HUES64 (cell line): ENCODE measurements around the gene ZNF19.

ENCODE experiments used
- H3K27ac ChIP-seq: 2 replicates; pipeline ENCODE4 v1.7.0; 2013; ENCODE audit warnings: low read depth, low read length, inconsistent platforms
- H3K27me3 ChIP-seq: 2 replicates; pipeline ENCODE4 v1.6.1; 2013; ENCODE audit warnings: mild to moderate bottlenecking, low read length; ENCODE audit not compliant: insufficient read depth
- H3K36me3 ChIP-seq: 2 replicates; pipeline ENCODE4 v1.6.1; 2013; ENCODE audit warnings: mild to moderate bottlenecking, low read length; ENCODE audit not compliant: insufficient read depth
- H3K4me1 ChIP-seq: 2 replicates; pipeline ENCODE4 v1.6.1; 2013; ENCODE audit warnings: mild to moderate bottlenecking, low read length, moderate library complexity; ENCODE audit not compliant: insufficient read depth
- H3K4me3 ChIP-seq: 2 replicates; pipeline ENCODE4 v1.5.1; 2013; ENCODE audit warnings: mild to moderate bottlenecking, low read length, moderate library complexity
- H3K9ac ChIP-seq: 2 replicates; pipeline ENCODE4 v1.6.1; 2013; ENCODE audit warnings: mild to moderate bottlenecking, low read depth, low read length
- H3K9me3 ChIP-seq: 2 replicates; pipeline ENCODE4 v1.6.1; 2013; ENCODE audit warnings: low read depth, low read length; ENCODE audit not compliant: insufficient read depth
- WGBS: fragments of 150-250, 120-280 bp; methylation state at CpG from one replicate; pipeline ENCODE4 v1.1.7; 2013; ENCODE audit warnings: missing lambda C conversion rate; 5-methylcytosine and 5-hydroxymethylcytosine counted together

The ZNF19 gene

DNA sequence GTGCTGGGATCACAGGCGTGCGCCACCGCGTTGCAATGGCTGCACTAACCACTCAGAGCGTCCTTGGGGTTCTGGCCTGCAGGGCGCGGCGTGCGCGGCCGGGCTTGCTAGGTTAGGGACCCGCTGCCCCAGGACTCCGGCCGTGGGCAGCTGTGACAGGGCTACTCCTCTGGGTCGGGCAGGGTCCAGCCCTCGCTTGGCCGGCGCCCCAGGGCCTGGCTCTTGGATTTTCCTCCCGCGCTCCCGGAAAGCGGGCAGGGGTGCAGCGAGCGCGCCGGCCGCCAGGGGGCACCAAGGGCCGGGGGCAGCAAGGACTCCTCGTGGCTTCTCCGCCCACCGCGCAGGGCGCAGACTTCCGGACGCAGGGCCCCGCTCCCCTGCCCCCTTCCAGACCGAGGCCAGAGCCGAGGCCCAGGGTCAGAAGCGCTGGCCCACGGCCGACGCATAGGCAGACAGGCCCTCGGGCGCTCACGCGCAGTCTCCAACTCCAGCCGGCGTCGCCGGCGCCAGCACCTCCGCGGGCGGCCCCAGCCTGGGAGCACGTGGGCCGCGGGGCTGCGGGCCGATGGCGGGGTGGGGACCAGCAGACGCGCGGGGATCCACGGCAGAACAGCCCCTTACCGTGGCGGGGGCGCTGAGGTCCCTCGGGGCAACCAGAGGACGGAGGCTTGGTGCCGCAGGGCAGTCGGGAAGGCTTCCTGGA, 47.6 kb downstream of the ZNF19 start:
- no peaks in the 10 kb centered on the region for H3K27me3 ChIP-seq
- no peaks in the 10 kb centered on the region for H3K4me1 ChIP-seq
- 95% methylated on average over 71 of the region's 71 CpGs for WGBS
- H3K9ac ChIP-seq = no peak overlapping the region
- no peak overlapping the region for H3K4me3 ChIP-seq
- no peaks in the 10 kb centered on the region for H3K36me3 ChIP-seq
- peaks cover 2% of the 10 kb centered on the region for H3K9me3 ChIP-seq
- no peak overlapping the region for H3K27ac ChIP-seq

DNA sequence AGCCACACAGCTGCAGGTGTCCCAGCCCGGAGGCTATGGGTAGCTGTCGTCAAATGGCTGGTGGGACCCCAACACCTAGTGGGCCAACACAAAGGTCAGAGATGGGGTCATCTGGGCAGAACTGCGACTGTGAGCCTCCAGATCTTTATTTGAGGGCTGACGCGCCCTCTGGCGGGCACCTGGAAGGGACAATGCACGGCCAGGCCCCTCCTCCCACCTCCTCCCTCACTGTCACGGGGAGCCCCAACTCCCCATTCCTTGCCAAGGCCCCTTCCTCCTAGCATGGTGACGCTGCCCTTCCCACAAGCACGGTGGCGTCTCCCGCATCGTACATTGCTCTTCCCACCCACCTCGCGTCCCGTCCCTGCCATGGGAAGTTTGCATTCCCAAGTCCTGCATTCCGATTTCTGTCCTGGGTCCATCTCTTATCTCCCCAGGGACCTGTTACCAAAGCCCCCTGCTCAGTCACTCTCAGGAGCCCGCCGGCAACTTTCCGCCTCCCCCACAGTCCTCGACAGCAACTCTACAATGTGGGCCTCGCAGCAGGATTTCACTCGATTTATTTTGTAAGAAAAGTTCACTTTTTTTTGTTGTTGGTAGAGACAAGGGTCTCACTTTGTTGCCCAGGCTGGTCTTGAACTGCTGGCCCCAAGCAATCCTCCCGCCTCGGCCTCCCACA, 48.3 kb downstream of the ZNF19 start:
- no peaks in the 10 kb centered on the region for H3K9me3 ChIP-seq
- H3K4me3 ChIP-seq = no peak overlapping the region
- no peak overlapping the region for H3K27ac ChIP-seq
- WGBS = 70% methylated on average over 25 of the region's 25 CpGs
- no peaks in the 10 kb centered on the region for H3K4me1 ChIP-seq
- H3K9ac ChIP-seq = no peak overlapping the region
- H3K27me3 ChIP-seq = no peaks in the 10 kb centered on the region
- H3K36me3 ChIP-seq = no peaks in the 10 kb centered on the region

DNA sequence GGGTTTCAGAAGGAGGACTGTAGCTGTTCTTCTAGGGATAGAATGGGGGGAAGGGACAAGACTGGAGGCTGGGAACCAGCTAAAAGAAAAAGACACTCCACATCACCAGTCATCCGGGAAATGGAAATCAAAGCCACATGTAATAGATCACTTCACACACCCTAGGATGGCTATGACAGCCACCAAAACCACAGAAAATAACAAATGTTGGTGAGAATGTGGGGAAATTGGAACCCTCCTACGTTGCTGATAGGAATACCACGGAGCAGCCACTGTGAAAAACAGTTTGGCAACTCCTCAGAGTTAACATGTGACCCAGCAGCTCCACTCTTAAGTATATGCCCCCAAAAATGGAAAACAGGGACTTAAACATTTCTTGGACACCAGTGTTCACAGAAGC, 49.6 kb downstream of the ZNF19 start:
- H3K36me3 ChIP-seq = no peaks in the 10 kb centered on the region
- H3K27me3 ChIP-seq = no peaks in the 10 kb centered on the region
- H3K27ac ChIP-seq = no peak overlapping the region
- 47% methylated on average over 3 of the region's 3 CpGs for WGBS
- no peaks in the 10 kb centered on the region for H3K9me3 ChIP-seq
- H3K4me1 ChIP-seq = no peaks in the 10 kb centered on the region
- no peak overlapping the region for H3K4me3 ChIP-seq
- no peak overlapping the region for H3K9ac ChIP-seq

DNA sequence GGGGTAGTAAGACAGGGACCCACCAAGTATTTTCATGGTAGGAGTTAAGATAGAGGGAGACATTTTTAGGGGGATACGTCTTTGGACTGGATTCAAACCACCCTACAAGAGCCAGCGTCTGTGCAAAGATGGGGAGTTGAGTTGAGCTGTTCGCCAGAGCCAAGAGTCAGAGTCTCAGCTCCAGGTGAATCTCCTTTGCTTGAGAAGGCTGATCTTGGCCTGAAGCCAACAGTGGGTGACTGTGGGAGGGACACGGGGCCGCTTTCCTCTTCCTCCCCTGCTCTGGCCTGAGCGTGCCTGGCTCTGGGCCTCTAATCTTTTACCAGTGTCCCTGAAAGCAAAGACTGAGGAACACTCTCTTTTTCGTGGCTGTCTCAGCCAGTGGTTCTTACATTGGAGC, 52.7 kb downstream of the ZNF19 start:
- no peaks in the 10 kb centered on the region for H3K4me1 ChIP-seq
- H3K36me3 ChIP-seq = no peaks in the 10 kb centered on the region
- no peak overlapping the region for H3K4me3 ChIP-seq
- WGBS = 82% methylated on average over 7 of the region's 7 CpGs
- no peak overlapping the region for H3K9ac ChIP-seq
- H3K27me3 ChIP-seq = no peaks in the 10 kb centered on the region
- no peaks in the 10 kb centered on the region for H3K9me3 ChIP-seq
- no peak overlapping the region for H3K27ac ChIP-seq

DNA sequence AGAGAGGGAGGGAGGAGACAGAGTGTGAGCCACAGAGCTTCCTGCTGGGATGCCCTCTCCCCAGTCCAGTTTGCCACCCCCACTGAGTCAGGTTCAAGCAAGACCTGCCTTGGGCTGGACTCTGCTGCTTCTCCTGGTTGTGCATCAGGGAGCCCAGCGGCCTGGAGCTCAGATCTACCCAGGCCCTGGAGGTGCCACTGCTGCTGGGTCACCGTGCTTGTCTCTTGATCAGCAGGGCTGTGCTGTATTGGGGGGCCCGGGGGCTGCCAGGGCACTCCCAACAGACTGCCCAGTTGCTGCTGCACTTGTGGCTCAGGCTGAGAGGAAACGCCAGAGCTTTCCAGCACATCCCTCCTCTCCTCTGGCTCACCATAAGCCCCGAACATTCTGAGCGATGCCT, 56.2 kb downstream of the ZNF19 start:
- Histone ChIP-seq H3K9me3 (no peaks in the 10 kb centered on the region), H3K4me1 (no peaks in the 10 kb centered on the region), H3K27me3 (peaks cover 13% of the 10 kb centered on the region; the same call in 1 of the 2 replicates), H3K36me3 (no peaks in the 10 kb centered on the region), H3K9ac (no peak overlapping the region), H3K27ac (no peak overlapping the region), H3K4me3 (no peak overlapping the region)
- 86% methylated on average over 6 of the region's 6 CpGs for WGBS

DNA sequence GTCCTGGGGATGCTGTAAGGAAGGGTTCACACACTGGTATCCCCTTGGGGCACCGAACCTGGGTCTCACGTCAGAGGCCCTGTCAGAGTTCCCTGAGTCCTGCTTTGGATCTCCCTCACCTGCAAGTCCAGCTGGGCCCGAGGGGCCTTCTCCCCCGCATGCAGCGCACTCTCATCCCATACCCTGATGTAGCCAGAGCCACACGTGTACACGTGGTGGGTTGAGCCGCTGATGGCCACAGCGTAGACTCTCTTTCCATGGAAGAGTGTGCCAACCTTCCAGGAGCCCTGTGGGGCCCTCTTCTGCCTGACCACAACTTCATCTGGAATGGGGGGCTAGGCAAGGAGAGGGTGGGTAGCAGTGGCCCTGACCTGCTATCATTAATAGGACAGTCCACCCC, 57.1 kb downstream of the ZNF19 start:
- WGBS = 95% methylated on average over 9 of the region's 9 CpGs
- H3K4me1 ChIP-seq = no peaks in the 10 kb centered on the region
- H3K27ac ChIP-seq = no peak overlapping the region

DNA sequence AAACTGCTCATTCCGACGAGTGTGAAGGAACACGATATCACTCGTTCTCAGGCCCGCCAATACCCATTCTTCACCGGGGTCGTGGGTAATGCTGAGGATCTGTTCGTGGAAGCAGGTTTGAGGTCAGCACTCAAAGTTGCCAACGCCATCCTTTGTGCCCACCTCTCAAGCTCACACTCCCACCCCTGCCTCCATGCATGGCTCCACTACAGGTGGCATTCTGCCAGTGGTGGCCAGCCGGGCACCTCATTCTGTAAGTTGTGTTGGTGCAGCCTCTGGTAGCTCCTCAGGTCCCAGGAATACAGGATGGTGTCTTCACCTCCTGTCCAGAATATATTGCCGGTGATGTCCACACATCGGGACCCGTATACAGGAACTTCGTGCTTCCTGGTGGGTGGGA, 57.9 kb downstream of the ZNF19 start:
- H3K9me3 ChIP-seq = no peaks in the 10 kb centered on the region
- H3K4me3 ChIP-seq = no peak overlapping the region
- H3K4me1 ChIP-seq = no peaks in the 10 kb centered on the region
- H3K9ac ChIP-seq = no peak overlapping the region
- H3K27ac ChIP-seq = no peak overlapping the region
- 90% methylated on average over 14 of the region's 14 CpGs for WGBS
- peaks cover 13% of the 10 kb centered on the region; the same call in 1 of the 2 replicates for H3K27me3 ChIP-seq
- H3K36me3 ChIP-seq = no peaks in the 10 kb centered on the region

More for the DNA sequence above, 57.1 kb downstream of the ZNF19 start:
- Histone ChIP-seq H3K36me3 (no peaks in the 10 kb centered on the region), H3K9ac (no peak overlapping the region), H3K9me3 (no peaks in the 10 kb centered on the region), H3K27me3 (peaks cover 13% of the 10 kb centered on the region; the same call in 1 of the 2 replicates), H3K4me3 (no peak overlapping the region)

DNA sequence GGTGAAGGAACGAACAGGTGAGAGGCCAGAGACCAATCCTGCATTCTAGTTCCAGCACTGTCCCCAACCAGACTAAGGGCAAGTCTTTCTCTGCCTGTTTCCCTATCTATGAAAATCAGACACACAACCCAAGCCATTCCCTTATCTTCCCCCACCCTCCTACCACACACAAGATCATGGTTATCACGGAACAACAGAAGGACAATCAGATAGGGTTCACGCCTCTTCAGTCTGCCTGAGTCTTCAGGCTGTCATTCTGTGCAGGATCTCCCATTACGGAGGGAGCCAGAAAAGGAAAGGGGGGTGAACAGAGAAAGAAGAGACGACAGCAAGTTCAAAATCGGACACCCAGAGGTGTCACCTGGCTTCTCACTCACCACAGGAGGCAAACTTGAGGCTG, 58.4 kb downstream of the ZNF19 start:
- 75% methylated on average over 6 of the region's 6 CpGs for WGBS
- no peak overlapping the region for H3K27ac ChIP-seq
- no peaks in the 10 kb centered on the region for H3K9me3 ChIP-seq
- H3K27me3 ChIP-seq = peaks cover 14% of the 10 kb centered on the region; the same call in 1 of the 2 replicates
- H3K4me1 ChIP-seq = no peaks in the 10 kb centered on the region
- H3K36me3 ChIP-seq = no peaks in the 10 kb centered on the region
- no peak overlapping the region for H3K4me3 ChIP-seq
- no peak overlapping the region for H3K9ac ChIP-seq

DNA sequence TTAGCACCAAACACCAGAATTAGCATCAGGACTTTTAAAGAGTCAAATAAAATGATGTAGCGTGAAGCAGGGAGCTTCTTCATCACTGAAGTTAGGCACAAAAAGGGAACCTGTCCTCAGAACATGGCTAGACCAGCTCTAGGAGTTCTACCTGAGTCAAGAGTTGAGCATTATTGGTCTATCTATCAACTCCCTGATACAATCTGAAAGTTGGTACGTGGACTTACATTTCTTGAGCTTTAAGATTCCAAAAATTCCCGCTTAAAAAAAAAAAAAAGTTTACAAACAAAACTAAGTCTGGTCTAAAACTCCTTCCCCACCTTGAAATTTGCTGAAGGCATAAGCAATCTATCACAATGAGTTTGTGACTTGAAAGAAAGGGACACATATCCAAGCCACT, 59.5 kb downstream of the ZNF19 start:
- Histone ChIP-seq H3K27me3 (peaks cover 26% of the 10 kb centered on the region), H3K9me3 (no peaks in the 10 kb centered on the region), H3K27ac (no peak overlapping the region), H3K9ac (no peak overlapping the region), H3K36me3 (no peaks in the 10 kb centered on the region), H3K4me1 (no peaks in the 10 kb centered on the region), H3K4me3 (no peak overlapping the region)
- 94% methylated on average over 3 of the region's 3 CpGs for WGBS

DNA sequence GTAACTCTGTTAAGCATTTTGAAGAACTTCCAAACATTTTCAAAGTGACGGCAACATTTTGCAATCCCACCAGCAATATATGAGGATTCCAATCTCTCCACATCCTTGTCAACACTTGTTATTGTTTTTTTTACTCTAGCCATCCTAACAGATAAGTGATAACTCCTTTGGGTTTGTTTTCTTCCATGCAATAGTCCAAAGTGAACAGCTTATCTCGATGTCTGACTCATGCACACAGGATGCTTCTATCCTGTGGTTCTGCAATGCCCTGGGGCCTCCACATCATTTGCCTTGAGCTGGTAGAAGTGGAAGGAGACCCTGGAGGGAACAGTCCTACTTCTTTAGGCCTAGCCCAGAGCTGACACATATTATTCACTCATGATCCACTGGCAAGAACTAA, 60.2 kb downstream of the ZNF19 start:
- H3K9ac ChIP-seq = no peak overlapping the region
- no peaks in the 10 kb centered on the region for H3K9me3 ChIP-seq
- WGBS = 92% methylated on average over 2 of the region's 2 CpGs
- H3K4me1 ChIP-seq = no peaks in the 10 kb centered on the region
- peaks cover 33% of the 10 kb centered on the region for H3K27me3 ChIP-seq
- H3K27ac ChIP-seq = no peak overlapping the region
- no peak overlapping the region for H3K4me3 ChIP-seq
- H3K36me3 ChIP-seq = no peaks in the 10 kb centered on the region

DNA sequence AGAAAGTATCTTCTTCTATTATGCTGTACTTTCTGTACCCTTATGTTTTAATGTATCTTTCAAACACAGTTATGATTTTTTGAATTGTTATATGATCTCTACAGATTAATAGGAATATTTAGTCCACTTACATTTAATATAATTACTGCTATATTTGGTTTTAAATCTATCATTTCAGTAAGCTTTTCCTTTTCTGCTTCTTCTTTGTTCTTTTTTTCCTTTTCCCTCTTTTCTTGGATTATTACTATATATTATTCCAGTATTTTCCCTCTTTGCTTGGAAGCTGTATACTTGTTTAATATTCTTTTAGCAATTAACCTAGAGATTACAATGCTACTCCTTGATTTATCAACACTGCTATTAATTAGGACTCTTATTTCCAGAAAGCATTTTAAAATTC, 60.7 kb downstream of the ZNF19 start:
- Histone ChIP-seq H3K36me3 (no peaks in the 10 kb centered on the region), H3K4me3 (no peak overlapping the region), H3K4me1 (no peaks in the 10 kb centered on the region), H3K27ac (no peak overlapping the region), H3K9me3 (no peaks in the 10 kb centered on the region), H3K27me3 (peaks cover 37% of the 10 kb centered on the region), H3K9ac (no peak overlapping the region)
